Liver (tissue), 9 donors: ENCODE measurements around the gene POU2F2. TPM values are rescaled to one million over a fixed set of nuclear protein-coding genes. Genes with fewer than 3 reads are reported as not detected.

ENCODE experiments used
- DNase-seq: peaks from one replicate; pipeline ENCODE4 v3.0.0-alpha.2; 2017; ENCODE audit warnings: low spot score
- H3K27ac ChIP-seq, 2 donors: one replicate each; pipeline ENCODE4 v1.7.0; 2013; ENCODE audit warnings: inconsistent platforms in 2 of 2, low read length in 2 of 2, control low read depth in 1 of 2, low read depth in 1 of 2, mild to moderate bottlenecking in 1 of 2
- H3K27me3 ChIP-seq, 4 donors: one replicate each; pipeline versions ENCODE4 v1.6.1 to v1.7.0; 2013; ENCODE audit warnings: low read length in 3 of 4, inconsistent platforms in 1 of 4, mild to moderate bottlenecking in 1 of 4, moderate library complexity in 1 of 4; ENCODE audit not compliant: control insufficient read depth in 4 of 4, insufficient read depth in 4 of 4
- H3K36me3 ChIP-seq, 4 donors: one replicate each; pipeline versions ENCODE4 v1.6.1 to v1.7.0; 2013; ENCODE audit warnings: low read length in 3 of 4, mild to moderate bottlenecking in 3 of 4, low read depth in 1 of 4, moderate library complexity in 1 of 4; ENCODE audit not compliant: control insufficient read depth in 4 of 4, insufficient read depth in 3 of 4
- H3K4me1 ChIP-seq, 4 donors: one replicate each; pipeline versions ENCODE4 v1.6.1 to v1.7.0; 2013; ENCODE audit warnings: low read length in 3 of 4, mild to moderate bottlenecking in 3 of 4, moderate library complexity in 1 of 4; ENCODE audit not compliant: control insufficient read depth in 4 of 4, insufficient read depth in 4 of 4
- H3K4me3 ChIP-seq, 3 donors: one replicate each; pipeline versions ENCODE4 v1.6.1 to v1.7.0; 2013; ENCODE audit warnings: low read length in 3 of 3, control low read depth in 1 of 3, low read depth in 1 of 3, mild to moderate bottlenecking in 1 of 3
- H3K9ac ChIP-seq, 2 donors: one replicate each; pipeline ENCODE4 v1.7.0; 2013; ENCODE audit warnings: low read length in 2 of 2, mild to moderate bottlenecking in 2 of 2, moderate library complexity in 2 of 2, control low read depth in 1 of 2, low read depth in 1 of 2
- H3K9me3 ChIP-seq, 4 donors: one replicate each; pipeline versions ENCODE4 v1.6.1 to v1.7.0; 2013; ENCODE audit warnings: low read length in 3 of 4; ENCODE audit not compliant: control insufficient read depth in 4 of 4
- ATF3 ChIP-seq: IDR thresholded peaks from 2 replicates; pipeline ENCODE4 v1.6.1; 2016; ENCODE audit warnings: antibody characterized with exemption
- EGR1 ChIP-seq, 2 donors: IDR thresholded peaks; 2 replicates each; pipeline ENCODE4 v1.6.1; 2016 to 2018; ENCODE audit warnings: antibody characterized with exemption in 2 of 2, low read depth in 2 of 2
- FOXA1 ChIP-seq: IDR thresholded peaks from 2 replicates; pipeline ENCODE4 v1.6.1; 2016; ENCODE audit warnings: antibody characterized with exemption
- FOXA2 ChIP-seq: IDR thresholded peaks from 2 replicates; pipeline ENCODE4 v1.6.1; 2016; ENCODE audit warnings: antibody characterized with exemption
- GABPA ChIP-seq, 2 donors: IDR thresholded peaks in 1 of 2; conservative IDR thresholded peaks in 1 of 2; 2 replicates each; pipeline ENCODE4 v1.6.1; 2016; ENCODE audit warnings: antibody characterized with exemption in 2 of 2, mild to moderate bottlenecking in 1 of 2, moderate library complexity in 1 of 2
- HNF4A ChIP-seq, 2 donors: conservative IDR thresholded peaks; 2 replicates each; pipeline ENCODE4 v1.6.1; 2016; ENCODE audit warnings: antibody characterized with exemption in 2 of 2, mild to moderate bottlenecking in 2 of 2
- HNF4G ChIP-seq: IDR thresholded peaks from 2 replicates; pipeline ENCODE4 v1.6.1; 2016; ENCODE audit warnings: antibody characterized with exemption
- JUND ChIP-seq, 2 donors: IDR thresholded peaks; 2 replicates each; pipeline ENCODE4 v1.6.1; 2016; ENCODE audit warnings: antibody characterized with exemption in 2 of 2
- MAX ChIP-seq: IDR thresholded peaks from 2 replicates; pipeline ENCODE4 v1.6.1; 2016; ENCODE audit warnings: antibody characterized with exemption
- NR2F2 ChIP-seq: IDR thresholded peaks from 2 replicates; pipeline ENCODE4 v1.6.1; 2016; ENCODE audit warnings: antibody characterized with exemption
- RAD21 ChIP-seq, 2 donors: IDR thresholded peaks; 2 replicates each; pipeline ENCODE4 v1.6.1; 2016; ENCODE audit warnings: antibody characterized with exemption in 2 of 2, mild to moderate bottlenecking in 2 of 2
- REST ChIP-seq: IDR thresholded peaks from 2 replicates; pipeline ENCODE4 v1.6.1; 2016; ENCODE audit warnings: antibody characterized with exemption, mild to moderate bottlenecking
- SP1 ChIP-seq: IDR thresholded peaks from 2 replicates; pipeline ENCODE4 v1.6.1; 2018; ENCODE audit warnings: antibody characterized with exemption, mild to moderate bottlenecking
- TAF1 ChIP-seq: conservative IDR thresholded peaks from 2 replicates; pipeline ENCODE4 v1.6.1; 2016; ENCODE audit warnings: antibody characterized with exemption, mild to moderate bottlenecking
- YY1 ChIP-seq: IDR thresholded peaks from 2 replicates; pipeline ENCODE4 v1.6.1; 2016; ENCODE audit warnings: antibody characterized with exemption, mild to moderate bottlenecking
- ZBTB33 ChIP-seq: IDR thresholded peaks from 2 replicates; pipeline ENCODE4 v1.6.1; 2016; ENCODE audit warnings: antibody characterized with exemption
- WGBS: extraction: QIAGEN DNeasy Blood & Tissue Kit; methylation state at CpG from one replicate; pipeline ENCODE4 v1.1.7; 2013; 5-methylcytosine and 5-hydroxymethylcytosine counted together
- polyA plus RNA-seq, 2 donors: library from polyadenylated mRNA; stranded (reverse) in 1 of 2; unstranded in 1 of 2; fragments of 200-250 nt in 1 of 2; fragments of >200 nt in 1 of 2; fragmentation: Nextera tagmentation in 1 of 2; extraction: Ambion mirVana in 1 of 2; gene quantifications; one replicate each; pipeline versions ENCODE4 v1.2.1 to v1.2.3, GENCODE V29; 2013 to 2015
- total RNA-seq, 2 donors: library from RNA; depleted of rRNA; stranded (reverse); fragments of >200 nt; gene quantifications; one replicate each; pipeline ENCODE4 v1.2.3, GENCODE V29; 2014
- donor health status: healthy.
- donor health status: healthy.
- donor health status: healthy.
- donor health status: healthy.
- donor health status: healthy.

The POU2F2 gene
- total and polyA plus RNA-seq, 4 donors = 0.75 to 1.2 (median 0.97) TPM

- no peak for TF ChIP-seq SP1
- TF ChIP-seq GABPA (IDR thresholded peaks at IDR 0.05 in 1 of 2, conservative IDR thresholded peaks at IDR 0.05 in 1 of 2) = no peak
- TF ChIP-seq ATF3 = no peak
- TF ChIP-seq YY1 = no peak
Measured at GRCh38 chr19:42086770-42087550, 45.3 kb downstream of the POU2F2 start (continued).

GRCh38 chr19:42086188-42086736 is 46.0 kb downstream of the POU2F2 start:
- Histone ChIP-seq H3K9ac (no peak overlapping the region), H3K36me3 (peaks cover 0 to 4% (median 2%) of the 10 kb centered on the region in 4 donors), H3K9me3 (no peaks in the 10 kb centered on the region), H3K27me3 (no peaks in the 10 kb centered on the region), H3K4me3 (no peak overlapping the region), H3K27ac (no peak overlapping the region), H3K4me1 (no peaks in the 10 kb centered on the region)
- WGBS = 83% methylated on average over 9 of the region's 9 CpGs
- no peak for DNase-seq
- TF ChIP-seq NR2F2 = no peak
- no peak for TF ChIP-seq JUND (IDR thresholded peaks at IDR 0.05)
- no peak for TF ChIP-seq ATF3
- TF ChIP-seq HNF4A (conservative IDR thresholded peaks at IDR 0.05) = no peak
- no peak for TF ChIP-seq FOXA1
- TF ChIP-seq RAD21 (IDR thresholded peaks at IDR 0.05) = no peak
- TF ChIP-seq TAF1 = no peak
- TF ChIP-seq FOXA2 = no peak
- TF ChIP-seq ZBTB33 = no peak
- TF ChIP-seq MAX = no peak
- no peak for TF ChIP-seq SP1
- no peak for TF ChIP-seq EGR1 (IDR thresholded peaks at IDR 0.05; ENCODE audit: low read depth in 2 of 2)
- TF ChIP-seq REST = no peak
- no peak for TF ChIP-seq HNF4G
